NCI-H69 (cell line): Measurements from ENCODE around the gene ZNF621.
A peak's percentile ranks its signal among the peaks of the same experiment; 100 is the strongest.

Experiments used
- DNase-seq: peaks from one replicate; lab custom pipeline; 2025; lab: John Stamatoyannopoulos, UW

The ZNF621 gene

GRCh38 chr3:40524568-40525285 is at the start of gene ZNF621:
Gene ZNF621, plus strand, starts transcription at chr3:40524960. Its CDS starts 881 bp downstream, at chr3:40525841.
- DNase-seq, result peak; percentile 90

GRCh38 chr3:40476478-40477470 is 48.0 kb upstream of the ZNF621 start, which contains the start of gene ZNF619:
Gene ZNF619, plus strand, starts transcription at chr3:40477122. Its CDS starts 858 bp downstream, at chr3:40477980.
- DNase-seq, result peak; percentile 76

GRCh38 chr3:40477666-40478065 is 47.1 kb upstream of the ZNF621 start:
- no peak for DNase-seq

GRCh38 chr3:40487172-40487571 is 37.6 kb upstream of the ZNF621 start:
- no peak for DNase-seq

GRCh38 chr3:40490916-40491315 is 33.8 kb upstream of the ZNF621 start:
- no peak for DNase-seq

GRCh38 chr3:40494698-40495097 is 30.1 kb upstream of the ZNF621 start:
- no peak for DNase-seq

- DNase-seq, result no peak
Observed at GRCh38 chr3:40497288-40497687, 27.5 kb upstream of the ZNF621 start.

GRCh38 chr3:40499952-40500351 is 24.8 kb upstream of the ZNF621 start:
- no peak for DNase-seq

GRCh38 chr3:40502034-40502433 is 22.7 kb upstream of the ZNF621 start:
- no peak for DNase-seq

GRCh38 chr3:40504636-40505430 is 19.9 kb upstream of the ZNF621 start:
- DNase-seq, result no peak

GRCh38 chr3:40505599-40506462 is 18.9 kb upstream of the ZNF621 start, which contains the start of gene ZNF620:
Gene ZNF620, plus strand, starts transcription at chr3:40506039. Its CDS starts 314 bp downstream, at chr3:40506353.
- DNase-seq, result peak; percentile 94

GRCh38 chr3:40511031-40511718 is 13.6 kb upstream of the ZNF621 start:
- peak; percentile 2 for DNase-seq

- no peak for DNase-seq
Observed at GRCh38 chr3:40516201-40516600, 8.6 kb upstream of the ZNF621 start.

GRCh38 chr3:40518067-40518466 is 6.7 kb upstream of the ZNF621 start:
- no peak for DNase-seq

- no peak for DNase-seq
Observed at GRCh38 chr3:40518848-40519247, 5.9 kb upstream of the ZNF621 start.

GRCh38 chr3:40521254-40521653 is 3.5 kb upstream of the ZNF621 start:
- no peak for DNase-seq

- DNase-seq, result peak; percentile 8
Observed at GRCh38 chr3:40523781-40524180, 979 bp upstream of the ZNF621 start.

GRCh38 chr3:40524222-40524567 is 565 bp upstream of the ZNF621 start:
- no peak for DNase-seq

- DNase-seq, result no peak
Observed at GRCh38 chr3:40528426-40528825, 3.7 kb downstream of the ZNF621 start.

- DNase-seq, result no peak
Observed at GRCh38 chr3:40532252-40532651, 7.5 kb downstream of the ZNF621 start.
